Subcutaneous abdominal adipose tissue (tissue), 5 donors: ENCODE measurements around the gene MRPL12.
A peak's percentile ranks its signal among the peaks of the same experiment; 100 is the strongest.
"Not testable (repeated sequence)": the region's sequence is repeated elsewhere in the genome, so short reads cannot be mapped to it uniquely, and the experiment has no call there.

Experiments
- H3K27ac ChIP-seq: one replicate; pipeline ENCODE4 v1.7.0; 2013; ENCODE audit warnings: low read depth, mild to moderate bottlenecking, inconsistent platforms, low read length, moderate library complexity
- H3K27me3 ChIP-seq, 5 donors: one replicate each; pipeline ENCODE4 v1.7.0; 2013; ENCODE audit warnings: low read length in 5 of 5, inconsistent platforms in 1 of 5; ENCODE audit not compliant: control insufficient read depth in 5 of 5, insufficient read depth in 4 of 5
- H3K36me3 ChIP-seq, 5 donors: one replicate each; pipeline ENCODE4 v1.7.0; 2013; ENCODE audit warnings: low read length in 5 of 5; ENCODE audit not compliant: control insufficient read depth in 5 of 5, insufficient read depth in 5 of 5
- H3K4me1 ChIP-seq, 5 donors: one replicate each; pipeline ENCODE4 v1.7.0; 2013; ENCODE audit warnings: low read length in 5 of 5, mild to moderate bottlenecking in 3 of 5, moderate library complexity in 1 of 5; ENCODE audit not compliant: control insufficient read depth in 5 of 5, insufficient read depth in 5 of 5
- H3K4me3 ChIP-seq, 5 donors: one replicate each; pipeline ENCODE4 v1.7.0; 2013; ENCODE audit warnings: low read length in 5 of 5, low read depth in 1 of 5
- H3K9ac ChIP-seq, 5 donors: one replicate each; pipeline ENCODE4 v1.7.0; 2013; ENCODE audit warnings: low read length in 5 of 5, mild to moderate bottlenecking in 4 of 5, moderate library complexity in 3 of 5
- H3K9me3 ChIP-seq, 5 donors: one replicate each; pipeline ENCODE4 v1.7.0; 2013; ENCODE audit warnings: low read length in 5 of 5; ENCODE audit not compliant: control insufficient read depth in 5 of 5
- donor health status: healthy.
- donor health status: healthy.
- donor health status: healthy.
- donor health status: healthy.
- donor health status: healthy.

The MRPL12 gene

GRCh38 chr17:81666092-81666341 is 37.1 kb upstream of the MRPL12 start:
- peaks cover 0 to 29% (median 15%) of the 10 kb centered on the region in 5 donors for H3K36me3 ChIP-seq
- peak overlapping the region; percentile 63 to 97 (median 91) for H3K9ac ChIP-seq
- H3K9me3 ChIP-seq = no peaks in the 10 kb centered on the region
- peak overlapping the region; percentile 76 to 90 (median 86) for H3K4me3 ChIP-seq
- H3K27ac ChIP-seq = peak overlapping the region; percentile 81
- peaks cover 3 to 39% (median 33%) of the 10 kb centered on the region in 5 donors for H3K4me1 ChIP-seq
- no peaks in the 10 kb centered on the region for H3K27me3 ChIP-seq

- Histone ChIP-seq H3K9me3 (no peaks in the 10 kb centered on the region), H3K9ac (peak within 1 kb of the TSS; percentile 63 to 97 (median 91)), H3K4me1 (peaks cover 3 to 39% (median 33%) of the 10 kb centered on the region in 5 donors), H3K36me3 (peaks cover 0 to 34% (median 21%) of the 10 kb centered on the region in 5 donors), H3K27me3 (no peaks in the 10 kb centered on the region), H3K27ac (peak within 1 kb of the TSS; percentile 81), H3K4me3 (peak within 1 kb of the TSS; percentile 76 to 90 (median 86))
Measured at GRCh38 chr17:81666342-81667191, 36.6 kb upstream of the MRPL12 start, which contains the start of the genes CCDC137 and OXLD1. TSS of gene CCDC137 (plus strand) at chr17:81666737. CDS start at chr17:81666767, 30 bp downstream. TSS of gene OXLD1 (minus strand) at chr17:81666605. CDS start at chr17:81666577, 28 bp downstream.

- Histone ChIP-seq H3K36me3 (peaks cover 0 to 46% (median 33%) of the 10 kb centered on the region in 5 donors), H3K9ac (peak overlapping the region in 2 of 5 donors; percentile 11 to 25)
Measured at GRCh38 chr17:81667754-81668153, 35.4 kb upstream of the MRPL12 start.

GRCh38 chr17:81672504-81672903 is 30.7 kb upstream of the MRPL12 start:
- H3K4me1 ChIP-seq = peaks cover 0 to 19% (median 12%) of the 10 kb centered on the region in 5 donors
- no peaks in the 10 kb centered on the region for H3K27me3 ChIP-seq
- H3K9ac ChIP-seq = no peak overlapping the region
- peaks cover 0 to 60% (median 46%) of the 10 kb centered on the region in 5 donors for H3K36me3 ChIP-seq
- no peak overlapping the region for H3K4me3 ChIP-seq
- H3K9me3 ChIP-seq = no peaks in the 10 kb centered on the region
- no peak overlapping the region for H3K27ac ChIP-seq

More at GRCh38 chr17:81667754-81668153, 35.4 kb upstream of the MRPL12 start:
- H3K27ac ChIP-seq = no peak overlapping the region
- peak overlapping the region in 1 of 5 donors; percentile 1 for H3K4me3 ChIP-seq
- no peaks in the 10 kb centered on the region for H3K9me3 ChIP-seq
- no peaks in the 10 kb centered on the region for H3K27me3 ChIP-seq
- peaks cover 3 to 39% (median 33%) of the 10 kb centered on the region in 5 donors for H3K4me1 ChIP-seq

GRCh38 chr17:81672954-81673353 is 30.2 kb upstream of the MRPL12 start:
- Histone ChIP-seq H3K27ac (no peak overlapping the region), H3K9ac (no peak overlapping the region), H3K9me3 (no peaks in the 10 kb centered on the region), H3K4me1 (peaks cover 0 to 14% (median 8%) of the 10 kb centered on the region in 5 donors), H3K4me3 (no peak overlapping the region), H3K36me3 (peaks cover 0 to 60% (median 46%) of the 10 kb centered on the region in 5 donors), H3K27me3 (no peaks in the 10 kb centered on the region)

- Histone ChIP-seq H3K4me1 (peaks cover 0 to 10% (median 8%) of the 10 kb centered on the region in 5 donors), H3K27ac (no peak overlapping the region), H3K27me3 (no peaks in the 10 kb centered on the region), H3K36me3 (peaks cover 0 to 57% (median 46%) of the 10 kb centered on the region in 5 donors), H3K9ac (no peak overlapping the region), H3K4me3 (no peak overlapping the region), H3K9me3 (no peaks in the 10 kb centered on the region)
Measured at GRCh38 chr17:81673561-81674258, 29.5 kb upstream of the MRPL12 start.

GRCh38 chr17:81675515-81676221 is 27.5 kb upstream of the MRPL12 start:
- H3K36me3 ChIP-seq = peaks cover 0 to 45% (median 34%) of the 10 kb centered on the region in 5 donors
- H3K9me3 ChIP-seq, H3K9ac ChIP-seq, H3K27ac ChIP-seq, H3K27me3 ChIP-seq, H3K4me3 ChIP-seq, H3K4me1 ChIP-seq: not testable (repeated sequence)

GRCh38 chr17:81676906-81677305 is 26.3 kb upstream of the MRPL12 start:
- Histone ChIP-seq H3K27me3 (no peaks in the 10 kb centered on the region), H3K36me3 (peaks cover 0 to 42% (median 24%) of the 10 kb centered on the region in 5 donors), H3K27ac (no peak overlapping the region), H3K9me3 (no peaks in the 10 kb centered on the region), H3K9ac (peak overlapping the region in 1 of 5 donors; percentile 20), H3K4me3 (no peak overlapping the region), H3K4me1 (peaks cover 0 to 14% (median 8%) of the 10 kb centered on the region in 5 donors)

- H3K4me1 ChIP-seq = peaks cover 8 to 40% (median 30%) of the 10 kb centered on the region in 5 donors
- H3K27ac ChIP-seq = no peak overlapping the region
- H3K36me3 ChIP-seq = peaks cover 0 to 13% (median 0%) of the 10 kb centered on the region in 5 donors
- no peaks in the 10 kb centered on the region for H3K9me3 ChIP-seq
- H3K9ac ChIP-seq = no peak overlapping the region
- no peak overlapping the region for H3K4me3 ChIP-seq
- H3K27me3 ChIP-seq = no peaks in the 10 kb centered on the region
Measured at GRCh38 chr17:81680150-81680549, 23.0 kb upstream of the MRPL12 start.
